GM12892 (cell line): ENCODE measurements around the gene SMIM1.
A peak's percentile ranks its signal among the peaks of the same experiment; 100 is the strongest.

Experiments used
- DNase-seq: peaks from one replicate; pipeline ENCODE4 v3.0.0; 2011; ENCODE audit not compliant: insufficient read length
- FAIRE-seq: peaks from 2 replicates; lab custom pipeline; 2011; peaks lifted over from hg19 to GRCh38; lab: Jason Lieb, UNC
- POLR2A ChIP-seq: IDR thresholded peaks from 2 replicates; pipeline ENCODE4 v1.6.1; 2011; ENCODE audit warnings: low read depth, low read length, control low read depth
- POLR2AphosphoS5 ChIP-seq: IDR thresholded peaks from 2 replicates; pipeline ENCODE4 v1.6.1; 2011; ENCODE audit warnings: low read depth, low read length, control low read depth
- TAF1 ChIP-seq: IDR thresholded peaks from 2 replicates; pipeline ENCODE4 v1.6.1; 2011; ENCODE audit warnings: low read depth, mild to moderate bottlenecking, control low read depth, low read length, borderline replicate concordance

The SMIM1 gene

GRCh38 chr1:3786468-3787348 is 14.2 kb downstream of the SMIM1 start:
- DNase-seq (no peak), FAIRE-seq (no peak)
- no peak for TF ChIP-seq TAF1
- no peak for TF ChIP-seq POLR2AphosphoS5
- TF ChIP-seq POLR2A = no peak

- FAIRE-seq = no peak
These were observed 14.8 kb downstream of the SMIM1 start for GRCh38 chr1:3787349-3787715.

GRCh38 chr1:3787745-3788605 is 15.4 kb downstream of the SMIM1 start:
- no peak for TF ChIP-seq TAF1
- TF ChIP-seq POLR2AphosphoS5 = no peak
- TF ChIP-seq POLR2A = no peak

More at GRCh38 chr1:3787349-3787715, 14.8 kb downstream of the SMIM1 start:
- no peak for TF ChIP-seq POLR2AphosphoS5
- no peak for TF ChIP-seq POLR2A
- no peak for TF ChIP-seq TAF1
- DNase-seq = no peak

GRCh38 chr1:3788756-3789420 is 16.3 kb downstream of the SMIM1 start:
- TF ChIP-seq POLR2A (no peak), POLR2AphosphoS5 (no peak), TAF1 (no peak)
- FAIRE-seq = no peak

More at GRCh38 chr1:3787745-3788605, 15.4 kb downstream of the SMIM1 start:
- FAIRE-seq = no peak
- DNase-seq = no peak

GRCh38 chr1:3789421-3790300 is 17.1 kb downstream of the SMIM1 start:
- DNase-seq (no peak), FAIRE-seq (no peak)
- no peak for TF ChIP-seq POLR2A
- TF ChIP-seq TAF1 = no peak
- TF ChIP-seq POLR2AphosphoS5 = no peak

More at GRCh38 chr1:3788756-3789420, 16.3 kb downstream of the SMIM1 start:
- DNase-seq = no peak

GRCh38 chr1:3790500-3790923 is 18.0 kb downstream of the SMIM1 start:
- DNase-seq (no peak), FAIRE-seq (no peak)
- TF ChIP-seq TAF1 (no peak), POLR2A (no peak), POLR2AphosphoS5 (no peak)

- TF ChIP-seq POLR2A (no peak), TAF1 (no peak), POLR2AphosphoS5 (no peak)
- FAIRE-seq = no peak
These were observed 18.4 kb downstream of the SMIM1 start for GRCh38 chr1:3790952-3791351.

GRCh38 chr1:3795453-3796214 is 23.1 kb downstream of the SMIM1 start:
- TF ChIP-seq POLR2A = no peak
- no peak for TF ChIP-seq POLR2AphosphoS5
- no peak for TF ChIP-seq TAF1
- DNase-seq (no peak), FAIRE-seq (no peak)

More at GRCh38 chr1:3790952-3791351, 18.4 kb downstream of the SMIM1 start:
- no peak for DNase-seq

- FAIRE-seq = peak; percentile 95
- DNase-seq = peak; percentile 99
- TF ChIP-seq TAF1 (peak; percentile 75; the same call in 1 of the 2 replicates), POLR2A (peak; percentile 89), POLR2AphosphoS5 (peak; percentile 62)
These were observed 23.9 kb downstream of the SMIM1 start, which contains the start of gene LRRC47 for GRCh38 chr1:3796215-3797061. LRRC47 (minus strand) TSS chr1:3796498; CDS start chr1:3796476, 22 bp downstream.
